Mucosa of descending colon (tissue), 3 donors: ENCODE data around the gene BAG3. TPM values are rescaled to one million over a fixed set of nuclear protein-coding genes. Genes with fewer than 3 reads are reported as not detected.
A peak's percentile ranks its signal among the peaks of the same experiment; 100 is the strongest.

Experiments
- ATAC-seq: fragments of 200-7000 bp; cut with Tn5 transposase; one replicate; pipeline ENCODE4 v1.9.1; 2020; ENCODE audit warnings: mild to moderate bottlenecking, moderate library complexity
- DNase-seq, 3 donors: peaks; one replicate each; pipeline ENCODE4 v3.0.0-alpha.2; 2020
- H3K36me3 ChIP-seq: fragments of 200-600 bp; one replicate; pipeline ENCODE4 v1.8.0; 2021; ENCODE audit warnings: low read depth, mild to moderate bottlenecking
- H3K4me1 ChIP-seq: fragments of 200-600 bp; one replicate; pipeline ENCODE4 v1.8.0; 2021; ENCODE audit warnings: low read depth, mild to moderate bottlenecking
- H3K4me3 ChIP-seq: fragments of 200-600 bp; one replicate; pipeline ENCODE4 v1.8.0; 2021; ENCODE audit warnings: mild to moderate bottlenecking
- H3K9me3 ChIP-seq: fragments of 200-600 bp; one replicate; pipeline ENCODE4 v1.8.0; 2021; ENCODE audit warnings: mild to moderate bottlenecking
- intact Hi-C, 2 donors: fragments of 100-400 bp; cut with DNase I in 1 of 2; cut with micrococcal nuclease in 1 of 2; formaldehyde crosslinking; loops; one replicate each; pipeline versions ENCODE4 v1.11.0 to v1.11.1; 2022; cut with DNase I, micrococcal nuclease
- total RNA-seq, 3 donors: library from RNA; stranded (reverse); fragmentation: NEBNext Ultra II Directional in 2 of 3; extraction: Animal tissue kit (Norgen Biotek cat#: 25700) in 2 of 3; gene quantifications; one replicate each; pipeline versions ENCODE4 v1.2.1 to v1.2.4, GENCODE V29; 2021 to 2023
- TF ChIP-seq, protein P1 (sequence below): fragments of 200-600 bp; IDR thresholded peaks from one replicate; pipeline ENCODE4 v1.8.0; 2022; ENCODE audit warnings: antibody characterized with exemption, mild to moderate bottlenecking
- donor health status: DM: no; HTN: no; CAD: no; lungs with moderate emphysema.
- donor health status: DM: no; HTN: no; CAD: no.
- donor health status: DM: no; HTN: yes; CAD: no.

The BAG3 gene
- total RNA-seq, 3 donors from 2014 or later: 15.4 to 55.9 (median 26.3) TPM

DNA sequence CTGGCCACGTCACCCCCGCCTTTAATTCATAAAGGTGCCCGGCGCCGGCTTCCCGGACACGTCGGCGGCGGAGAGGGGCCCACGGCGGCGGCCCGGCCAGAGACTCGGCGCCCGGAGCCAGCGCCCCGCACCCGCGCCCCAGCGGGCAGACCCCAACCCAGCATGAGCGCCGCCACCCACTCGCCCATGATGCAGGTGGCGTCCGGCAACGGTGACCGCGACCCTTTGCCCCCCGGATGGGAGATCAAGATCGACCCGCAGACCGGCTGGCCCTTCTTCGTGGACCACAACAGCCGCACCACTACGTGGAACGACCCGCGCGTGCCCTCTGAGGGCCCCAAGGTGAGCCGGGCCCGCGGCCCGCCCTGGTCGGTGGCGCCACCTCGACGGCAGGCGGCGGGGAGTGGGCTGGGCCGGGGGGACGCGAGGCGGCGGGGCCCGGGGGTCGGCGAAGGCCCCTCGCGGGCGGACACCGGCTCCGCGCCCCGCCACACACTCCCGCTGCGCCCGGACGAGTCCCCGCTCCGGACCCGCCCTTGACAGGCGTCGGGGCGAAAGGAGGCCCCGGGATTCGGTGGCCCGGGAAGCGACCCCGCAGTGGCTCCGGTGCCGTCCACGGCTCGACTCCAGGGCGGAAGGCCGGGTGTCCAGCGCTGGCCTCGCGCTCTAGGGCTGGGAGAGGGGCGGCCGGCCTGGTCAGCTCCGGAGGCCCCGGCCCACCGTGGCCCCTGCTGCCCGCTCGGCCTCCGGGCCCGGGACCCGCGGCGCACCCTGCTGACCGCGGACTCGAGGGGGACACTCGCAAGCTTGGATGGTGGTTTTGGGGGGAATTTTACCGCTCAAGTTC, 557 bp downstream of the BAG3 start:
- H3K9me3 ChIP-seq: no peaks in the 10 kb centered on the region
- peak overlapping the region; percentile 67 for H3K4me3 ChIP-seq
- intact Hi-C loops: no loop called here
- TF ChIP-seq, protein P1, sequence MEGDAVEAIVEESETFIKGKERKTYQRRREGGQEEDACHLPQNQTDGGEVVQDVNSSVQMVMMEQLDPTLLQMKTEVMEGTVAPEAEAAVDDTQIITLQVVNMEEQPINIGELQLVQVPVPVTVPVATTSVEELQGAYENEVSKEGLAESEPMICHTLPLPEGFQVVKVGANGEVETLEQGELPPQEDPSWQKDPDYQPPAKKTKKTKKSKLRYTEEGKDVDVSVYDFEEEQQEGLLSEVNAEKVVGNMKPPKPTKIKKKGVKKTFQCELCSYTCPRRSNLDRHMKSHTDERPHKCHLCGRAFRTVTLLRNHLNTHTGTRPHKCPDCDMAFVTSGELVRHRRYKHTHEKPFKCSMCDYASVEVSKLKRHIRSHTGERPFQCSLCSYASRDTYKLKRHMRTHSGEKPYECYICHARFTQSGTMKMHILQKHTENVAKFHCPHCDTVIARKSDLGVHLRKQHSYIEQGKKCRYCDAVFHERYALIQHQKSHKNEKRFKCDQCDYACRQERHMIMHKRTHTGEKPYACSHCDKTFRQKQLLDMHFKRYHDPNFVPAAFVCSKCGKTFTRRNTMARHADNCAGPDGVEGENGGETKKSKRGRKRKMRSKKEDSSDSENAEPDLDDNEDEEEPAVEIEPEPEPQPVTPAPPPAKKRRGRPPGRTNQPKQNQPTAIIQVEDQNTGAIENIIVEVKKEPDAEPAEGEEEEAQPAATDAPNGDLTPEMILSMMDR: no peak
- ATAC-seq (peak; percentile 28), DNase-seq (peak in 2 of 3 donors; percentile 23 to 78)
- no peaks in the 10 kb centered on the region for H3K36me3 ChIP-seq
- peaks cover 18% of the 10 kb centered on the region for H3K4me1 ChIP-seq

DNA sequence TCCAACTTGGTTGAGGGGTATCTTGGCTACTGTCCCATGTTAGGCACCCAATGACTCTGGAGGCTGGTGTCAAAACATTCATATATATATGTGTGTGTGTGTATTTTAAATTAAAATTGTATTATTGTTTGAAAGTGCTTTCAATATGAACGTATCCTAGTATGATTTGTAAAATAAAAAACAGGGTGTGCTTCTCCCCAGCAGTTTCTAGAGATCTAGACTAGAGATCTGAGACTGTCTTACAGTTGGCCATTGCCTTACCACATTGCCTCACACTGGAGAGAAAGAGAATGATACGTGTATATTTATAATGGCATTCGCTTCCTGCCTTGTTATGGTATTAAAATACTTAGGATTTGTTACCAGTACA, 1.2 kb downstream of the BAG3 start:
- TF ChIP-seq, protein P1: no peak
- peaks cover 18% of the 10 kb centered on the region for H3K4me1 ChIP-seq

DNA sequence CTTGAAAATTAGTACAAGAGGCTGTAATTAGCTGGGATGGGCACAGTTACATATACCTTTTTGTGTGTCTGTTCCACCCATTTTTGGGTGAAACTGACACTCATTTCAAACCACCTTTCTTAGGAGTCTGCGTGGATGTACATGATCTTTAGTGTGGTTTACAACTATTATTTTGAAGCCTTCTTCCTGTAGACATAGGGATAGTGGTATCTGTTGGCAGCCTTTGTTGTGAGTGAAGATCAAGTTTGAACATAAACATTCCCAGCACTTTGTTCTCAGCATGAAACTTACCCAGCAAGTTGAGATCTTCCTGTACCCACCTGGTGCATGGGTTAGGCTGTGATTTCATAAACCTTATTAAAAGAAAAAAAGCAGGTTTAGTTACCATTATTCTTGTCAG, 2.0 kb downstream of the BAG3 start:
- intact Hi-C loops: no loop called here
- DNase-seq (no peak), ATAC-seq (no peak)
- peaks cover 18% of the 10 kb centered on the region for H3K4me1 ChIP-seq
- no peaks in the 10 kb centered on the region for H3K9me3 ChIP-seq
- TF ChIP-seq, protein P1: no peak
- no peak overlapping the region for H3K4me3 ChIP-seq
- no peaks in the 10 kb centered on the region for H3K36me3 ChIP-seq

More for the DNA sequence above, 1.2 kb downstream of the BAG3 start:
- intact Hi-C loops: no loop called here
- Histone ChIP-seq H3K9me3 (no peaks in the 10 kb centered on the region), H3K4me3 (peak overlapping the region; percentile 67), H3K36me3 (no peaks in the 10 kb centered on the region)
- DNase-seq (peak in 1 of 3 donors; percentile 49), ATAC-seq (peak; percentile 45)

DNA sequence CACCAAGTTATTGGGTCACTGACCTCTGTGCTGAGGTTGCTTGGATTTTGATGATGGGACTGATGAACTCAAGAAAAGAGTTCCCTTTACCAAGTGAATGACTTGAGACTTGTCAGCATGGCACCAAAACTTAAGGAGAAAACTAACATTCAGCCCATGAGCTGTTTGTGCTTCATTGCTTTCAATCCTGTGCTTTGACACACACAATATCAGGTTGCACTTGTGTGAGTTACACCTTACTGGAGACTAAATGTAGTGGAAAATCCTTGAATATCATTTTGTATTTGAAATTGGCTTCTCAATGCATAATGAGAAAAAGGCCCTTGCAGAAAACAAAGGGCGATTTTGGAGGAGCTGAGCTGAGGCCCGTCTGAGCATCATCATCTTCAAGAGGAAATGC, 2.7 kb downstream of the BAG3 start:
- TF ChIP-seq, protein P1: no peak
- H3K4me3 ChIP-seq: no peak overlapping the region

DNA sequence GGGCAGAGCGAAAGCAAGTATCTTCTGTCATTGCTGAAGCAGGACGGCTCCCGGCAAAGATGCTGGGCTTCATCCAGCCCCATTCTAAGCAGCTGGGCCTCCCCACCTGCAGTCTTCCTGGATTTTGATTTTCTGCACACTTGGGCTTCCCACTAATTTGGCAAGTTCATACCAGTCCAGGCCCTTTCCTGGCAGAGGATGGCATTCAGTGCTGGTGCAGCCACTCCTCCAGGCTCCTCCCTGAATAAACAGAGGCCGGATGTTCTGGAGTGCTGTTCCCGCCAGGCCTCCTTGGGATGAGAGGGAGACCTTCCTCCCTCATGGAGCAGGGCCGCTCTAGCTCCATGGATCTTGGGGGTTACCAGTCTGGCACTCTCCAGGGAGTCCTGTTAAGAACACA, 3.4 kb downstream of the BAG3 start:
- no peaks in the 10 kb centered on the region for H3K9me3 ChIP-seq
- no peaks in the 10 kb centered on the region for H3K36me3 ChIP-seq
- peaks cover 18% of the 10 kb centered on the region for H3K4me1 ChIP-seq
- intact Hi-C loops: no loop called here
- DNase-seq: peak; percentile 61 to 66 (median 62)
- peak; percentile 52 for ATAC-seq
- H3K4me3 ChIP-seq: no peak overlapping the region
- TF ChIP-seq, protein P1: no peak

More for the DNA sequence above, 2.7 kb downstream of the BAG3 start:
- Histone ChIP-seq H3K36me3 (no peaks in the 10 kb centered on the region), H3K9me3 (no peaks in the 10 kb centered on the region), H3K4me1 (peaks cover 18% of the 10 kb centered on the region)
- intact Hi-C loops: no loop called here
- ATAC-seq (no peak), DNase-seq (no peak)
